ENCODE measurements around the gene ELOVL5. TPM values are rescaled to one million over a fixed set of nuclear protein-coding genes. Genes with fewer than 3 reads are reported as not detected.

The ELOVL5 gene
- total RNA-seq, 4 donors from 2014 or later: 178 to 351 (median 263) TPM

DNA sequence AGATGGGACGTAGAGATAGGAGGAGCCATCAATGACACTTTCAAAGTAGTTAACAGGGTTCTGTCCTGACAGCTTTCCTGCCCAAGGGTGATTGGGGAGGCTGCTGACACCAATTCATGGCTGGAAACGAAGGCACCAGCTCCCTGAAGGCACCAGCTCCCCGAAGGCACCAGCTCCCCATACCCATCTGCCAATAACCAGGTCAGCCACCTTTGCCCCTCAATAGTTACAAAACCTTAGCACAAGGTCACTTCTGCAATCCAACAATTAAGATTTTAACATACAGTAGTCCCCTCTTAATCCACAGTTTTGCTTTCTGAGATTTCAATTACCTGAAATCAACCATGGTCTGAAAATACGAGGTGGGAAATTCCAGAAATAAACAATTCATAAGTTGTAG, 51.7 kb downstream of the ELOVL5 start:
- TF ChIP-seq CTCF (IDR thresholded peaks at IDR 0.05; ENCODE audit: low read depth): no peak

- no peak for TF ChIP-seq CTCF (IDR thresholded peaks at IDR 0.05; ENCODE audit: low read depth)
Measured at GRCh38 chr6:53295176-53295575, 53.6 kb downstream of the ELOVL5 start.

- TF ChIP-seq CTCF (IDR thresholded peaks at IDR 0.05; ENCODE audit: low read depth): no peak
Measured at GRCh38 chr6:53294611-53295010, 54.1 kb downstream of the ELOVL5 start.

DNA sequence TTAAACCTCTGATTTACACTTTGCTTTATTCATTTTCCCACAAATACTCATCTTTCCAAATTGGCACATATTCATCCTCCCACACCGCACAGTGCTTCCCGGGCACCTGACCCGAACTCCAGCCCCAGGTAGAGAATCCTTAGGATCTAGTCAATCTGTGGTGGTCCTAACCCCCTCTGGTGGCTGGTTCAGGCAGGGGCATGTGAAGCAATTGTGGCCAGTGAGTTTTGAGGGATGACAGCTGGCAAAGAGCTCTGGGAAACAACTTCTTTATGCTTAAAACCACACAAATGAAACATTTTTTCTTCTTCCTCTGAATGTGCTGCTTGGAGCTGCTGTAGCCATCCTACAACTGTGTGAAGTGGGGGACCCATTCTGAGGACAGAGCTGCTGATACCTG, 54.7 kb downstream of the ELOVL5 start:
- no peak for TF ChIP-seq CTCF (IDR thresholded peaks at IDR 0.05; ENCODE audit: low read depth)

- no peak for TF ChIP-seq CTCF (IDR thresholded peaks at IDR 0.05; ENCODE audit: low read depth)
Measured at GRCh38 chr6:53293691-53294090, 55.1 kb downstream of the ELOVL5 start.

DNA sequence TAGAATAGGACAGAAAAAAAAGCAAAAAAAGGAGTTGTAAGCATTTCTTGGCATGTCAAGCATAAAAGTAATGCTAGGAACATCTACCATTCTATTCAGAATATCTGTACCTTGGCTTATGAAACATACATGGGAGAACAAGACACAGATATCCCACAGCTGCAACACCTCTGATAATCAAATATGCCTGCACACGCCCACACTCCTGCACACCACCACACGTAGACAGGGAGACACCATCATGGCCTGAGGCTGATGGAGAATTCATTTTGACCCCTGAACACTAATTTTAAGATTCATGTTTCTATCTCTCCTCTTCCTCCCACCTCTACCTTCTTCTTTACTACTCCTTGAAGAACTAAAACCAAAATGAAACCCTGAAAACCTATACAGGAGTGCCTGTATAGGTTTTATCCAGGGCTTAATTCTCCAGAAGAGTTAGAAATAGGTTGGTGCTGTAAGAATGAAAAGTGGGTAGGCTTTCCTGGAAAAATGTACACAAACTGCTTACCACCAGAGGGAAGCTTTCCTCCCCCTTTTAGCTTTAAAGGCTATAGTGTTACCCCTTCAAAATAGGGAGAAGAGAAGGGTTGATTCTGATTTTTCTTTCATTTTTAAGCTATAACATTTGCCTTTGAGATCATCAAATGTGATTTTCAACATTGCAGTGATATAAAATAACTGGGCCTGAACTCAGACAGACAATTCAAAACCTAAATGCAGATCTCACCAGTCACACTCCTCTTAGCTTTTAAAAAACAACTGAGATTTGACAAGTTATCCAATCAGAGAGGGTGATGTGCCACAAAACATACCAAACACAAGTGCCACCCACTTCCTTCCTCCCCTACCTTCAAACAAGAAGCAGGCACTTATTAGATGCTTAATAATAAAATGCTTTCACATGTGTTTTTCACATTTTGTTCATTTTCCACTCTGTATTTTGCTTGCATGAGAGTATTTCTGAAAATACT, 57.9 kb downstream of the ELOVL5 start:
- no peak for TF ChIP-seq CTCF (IDR thresholded peaks at IDR 0.05; ENCODE audit: low read depth)

GRCh38 chr6:53287336-53288225, 61.2 kb downstream of the ELOVL5 start:
- TF ChIP-seq CTCF (IDR thresholded peaks at IDR 0.05; ENCODE audit: low read depth): no peak

Data from subcutaneous adipose tissue (tissue), 4 donors.